HuH-7 (cell line): Measurements from ENCODE around the gene CCN2.
A peak's percentile ranks its signal among the peaks of the same experiment; 100 is the strongest.
"Not testable (repeated sequence)": the region's sequence is repeated elsewhere in the genome, so short reads cannot be mapped to it uniquely, and the experiment has no call there.

Experiments used
- DNase-seq: peaks from one replicate; pipeline ENCODE4 v3.0.0; 2011; ENCODE audit warnings: low spot score

Gene CCN2

GRCh38 chr6:131909408-131910218 is 41.6 kb downstream of the CCN2 start:
- DNase-seq = peak; percentile 52

GRCh38 chr6:131908787-131909186 is 42.4 kb downstream of the CCN2 start:
- not testable (repeated sequence) for DNase-seq

- not testable (repeated sequence) for DNase-seq
Observed at GRCh38 chr6:131903734-131904133, 47.4 kb downstream of the CCN2 start.

- not testable (repeated sequence) for DNase-seq
Observed at GRCh38 chr6:131901326-131901873, 49.8 kb downstream of the CCN2 start.

- no peak for DNase-seq
Observed at GRCh38 chr6:131900231-131900630, 50.9 kb downstream of the CCN2 start.

- DNase-seq = no peak
Observed at GRCh38 chr6:131898718-131899117, 52.5 kb downstream of the CCN2 start.
